SK-N-SH treated with all-trans-retinoic acid at 6 μM for 48 hours (cell line): Measurements from ENCODE around the gene ITFG2.

Experiments used
- ATAC-seq: fragments of 200-7000 bp; cut with Tn5 transposase; 3 replicates; pipeline ENCODE4 v1.9.1; 2020; ENCODE audit warnings: mild to moderate bottlenecking, moderate library complexity
- BACH2 ChIP-seq: fragments of 250-450 bp; sonication (Bioruptor Pico); IDR thresholded peaks from 2 replicates; pipeline ENCODE4 v1.9.0; 2021; ENCODE audit warnings: mild to moderate bottlenecking, borderline replicate concordance
- CSDC2 ChIP-seq: fragments of 250-450 bp; sonication (Bioruptor Pico); IDR thresholded peaks from 2 replicates; pipeline ENCODE4 v1.5.0; 2020; ENCODE audit warnings: mild to moderate bottlenecking, moderate library complexity
- ESRRG ChIP-seq: fragments of 250-450 bp; sonication (Bioruptor Pico); IDR thresholded peaks from 2 replicates; pipeline ENCODE4 v1.6.1; 2021; ENCODE audit warnings: mild to moderate bottlenecking
- GLIS3 ChIP-seq: fragments of 250-450 bp; sonication (Bioruptor Pico); IDR thresholded peaks from 2 replicates; pipeline ENCODE4 v1.5.0; 2020; ENCODE audit warnings: mild to moderate bottlenecking, moderate library complexity
- ISL1 ChIP-seq: fragments of 250-450 bp; sonication (Bioruptor Pico); IDR thresholded peaks from 2 replicates; pipeline ENCODE4 v2.1.2; 2022; ENCODE audit warnings: mild to moderate bottlenecking, moderate library complexity
- PATZ1 ChIP-seq: fragments of 250-450 bp; sonication (Bioruptor Pico); IDR thresholded peaks from 2 replicates; pipeline ENCODE4 v1.8.0; 2020; ENCODE audit warnings: mild to moderate bottlenecking, moderate library complexity, borderline replicate concordance
- PPARA ChIP-seq: fragments of 250-450 bp; sonication (Bioruptor Pico); IDR thresholded peaks from 2 replicates; pipeline ENCODE4 v1.5.0; 2020; ENCODE audit warnings: mild to moderate bottlenecking, borderline replicate concordance
- RARB ChIP-seq: fragments of 250-450 bp; sonication (Bioruptor Pico); IDR thresholded peaks from 2 replicates; pipeline ENCODE4 v1.8.0; 2021; ENCODE audit warnings: mild to moderate bottlenecking, moderate library complexity
- SNAI2 ChIP-seq: fragments of 250-450 bp; sonication (Bioruptor Pico); IDR thresholded peaks from 2 replicates; pipeline ENCODE4 v1.5.0; 2020; ENCODE audit warnings: mild to moderate bottlenecking, moderate library complexity
- TCF4 ChIP-seq: fragments of 250-450 bp; sonication (Bioruptor Pico); IDR thresholded peaks from 2 replicates; pipeline ENCODE4 v1.8.0; 2021; ENCODE audit warnings: mild to moderate bottlenecking, moderate library complexity, borderline replicate concordance
- TOX ChIP-seq: fragments of 250-450 bp; sonication (Bioruptor Pico); IDR thresholded peaks from 2 replicates; pipeline ENCODE4 v1.8.0; 2021; ENCODE audit warnings: mild to moderate bottlenecking, moderate library complexity, borderline replicate concordance
- TSHZ2 ChIP-seq: fragments of 250-450 bp; sonication (Bioruptor Pico); IDR thresholded peaks from 2 replicates; pipeline ENCODE4 v1.5.0; 2020; ENCODE audit warnings: mild to moderate bottlenecking, moderate library complexity
- ZFP3 ChIP-seq: fragments of 250-450 bp; sonication (Bioruptor Pico); IDR thresholded peaks from 2 replicates; pipeline ENCODE4 v1.5.0; 2020; ENCODE audit warnings: mild to moderate bottlenecking, moderate library complexity
- ZNF565 ChIP-seq: fragments of 450-650 bp; formaldehyde crosslinking; conservative IDR thresholded peaks from 2 replicates; pipeline ENCODE4 v1.5.0; 2020; ENCODE audit warnings: low read depth, mild to moderate bottlenecking, moderate library complexity
- ZNF70 ChIP-seq: fragments of 450-650 bp; formaldehyde crosslinking; IDR thresholded peaks from 2 replicates; pipeline ENCODE4 v1.5.0; 2020; ENCODE audit warnings: mild to moderate bottlenecking, moderate library complexity
- ZNF8 ChIP-seq: fragments of 450-650 bp; formaldehyde crosslinking; IDR thresholded peaks from 2 replicates; pipeline ENCODE4 v1.5.0; 2020; ENCODE audit warnings: mild to moderate bottlenecking, moderate library complexity
- TF ChIP-seq, protein P1 (sequence below): fragments of 250-450 bp; sonication (Bioruptor Pico); IDR thresholded peaks from 2 replicates; pipeline ENCODE4 v1.8.0; 2021; ENCODE audit warnings: low read depth, mild to moderate bottlenecking, moderate library complexity, borderline replicate concordance
- TF ChIP-seq, protein P2 (sequence below): fragments of 250-450 bp; sonication (Bioruptor Pico); IDR thresholded peaks from 2 replicates; pipeline ENCODE4 v1.5.1; 2020; ENCODE audit warnings: low read depth, mild to moderate bottlenecking, moderate library complexity
- TF ChIP-seq, protein P3 (sequence below): fragments of 250-450 bp; sonication (Bioruptor Pico); IDR thresholded peaks from 2 replicates; pipeline ENCODE4 v1.5.1; 2021; ENCODE audit warnings: mild to moderate bottlenecking, moderate library complexity

ITFG2 gene

DNA sequence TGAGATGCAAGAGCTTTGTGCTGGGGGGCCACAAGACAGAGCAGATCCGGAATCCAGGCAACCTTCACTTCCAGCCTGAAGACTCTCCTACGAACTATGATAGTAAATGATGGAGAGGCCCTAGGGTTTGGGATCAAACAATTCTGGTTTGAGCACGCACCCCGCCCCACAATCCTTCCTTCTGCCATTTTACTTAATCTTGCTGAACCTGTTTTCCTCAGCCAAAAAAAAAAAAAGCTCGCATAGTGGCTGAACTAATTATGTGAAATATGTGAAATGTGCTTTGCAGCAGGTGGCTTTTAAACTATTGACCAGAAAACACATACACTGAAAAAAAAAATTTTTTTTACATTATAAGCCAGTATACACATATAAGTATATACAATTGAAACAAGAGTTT, 667 bp upstream of the ITFG2 start:
- no peak for ATAC-seq

GRCh38 chr12:2813214-2814185, 1.0 kb downstream of the ITFG2 start:
- ATAC-seq = peak; percentile 81
- TF ChIP-seq BACH2 (no peak), ZNF8 (CRISPR knock-in tag) (no peak), RARB (CRISPR knock-in tag) (no peak), ESRRG (CRISPR knock-in tag) (no peak), SNAI2 (CRISPR knock-in tag) (no peak), GLIS3 (CRISPR knock-in tag) (no peak), ISL1 (CRISPR knock-in tag) (no peak), ZNF70 (CRISPR knock-in tag) (no peak), CSDC2 (CRISPR knock-in tag) (no peak), PPARA (CRISPR knock-in tag) (no peak), TSHZ2 (CRISPR knock-in tag) (no peak), TCF4 (CRISPR knock-in tag) (no peak)
- TF ChIP-seq, protein P1, sequence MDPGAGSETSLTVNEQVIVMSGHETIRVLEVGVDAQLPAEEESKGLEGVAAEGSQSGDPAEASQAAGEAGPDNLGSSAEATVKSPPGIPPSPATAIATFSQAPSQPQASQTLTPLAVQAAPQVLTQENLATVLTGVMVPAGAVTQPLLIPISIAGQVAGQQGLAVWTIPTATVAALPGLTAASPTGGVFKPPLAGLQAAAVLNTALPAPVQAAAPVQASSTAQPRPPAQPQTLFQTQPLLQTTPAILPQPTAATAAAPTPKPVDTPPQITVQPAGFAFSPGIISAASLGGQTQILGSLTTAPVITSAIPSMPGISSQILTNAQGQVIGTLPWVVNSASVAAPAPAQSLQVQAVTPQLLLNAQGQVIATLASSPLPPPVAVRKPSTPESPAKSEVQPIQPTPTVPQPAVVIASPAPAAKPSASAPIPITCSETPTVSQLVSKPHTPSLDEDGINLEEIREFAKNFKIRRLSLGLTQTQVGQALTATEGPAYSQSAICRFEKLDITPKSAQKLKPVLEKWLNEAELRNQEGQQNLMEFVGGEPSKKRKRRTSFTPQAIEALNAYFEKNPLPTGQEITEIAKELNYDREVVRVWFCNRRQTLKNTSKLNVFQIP = no peak
- TF ChIP-seq, protein P2, sequence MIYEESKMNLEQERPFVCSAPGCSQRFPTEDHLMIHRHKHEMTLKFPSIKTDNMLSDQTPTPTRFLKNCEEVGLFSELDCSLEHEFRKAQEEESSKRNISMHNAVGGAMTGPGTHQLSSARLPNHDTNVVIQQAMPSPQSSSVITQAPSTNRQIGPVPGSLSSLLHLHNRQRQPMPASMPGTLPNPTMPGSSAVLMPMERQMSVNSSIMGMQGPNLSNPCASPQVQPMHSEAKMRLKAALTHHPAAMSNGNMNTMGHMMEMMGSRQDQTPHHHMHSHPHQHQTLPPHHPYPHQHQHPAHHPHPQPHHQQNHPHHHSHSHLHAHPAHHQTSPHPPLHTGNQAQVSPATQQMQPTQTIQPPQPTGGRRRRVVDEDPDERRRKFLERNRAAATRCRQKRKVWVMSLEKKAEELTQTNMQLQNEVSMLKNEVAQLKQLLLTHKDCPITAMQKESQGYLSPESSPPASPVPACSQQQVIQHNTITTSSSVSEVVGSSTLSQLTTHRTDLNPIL (CRISPR knock-in tag) = no peak

More for the DNA sequence above, 667 bp upstream of the ITFG2 start:
- no peak for TF ChIP-seq TSHZ2 (CRISPR knock-in tag)
- no peak for TF ChIP-seq PPARA (CRISPR knock-in tag)
- TF ChIP-seq ESRRG (CRISPR knock-in tag) = no peak
- no peak for TF ChIP-seq RARB (CRISPR knock-in tag)

DNA sequence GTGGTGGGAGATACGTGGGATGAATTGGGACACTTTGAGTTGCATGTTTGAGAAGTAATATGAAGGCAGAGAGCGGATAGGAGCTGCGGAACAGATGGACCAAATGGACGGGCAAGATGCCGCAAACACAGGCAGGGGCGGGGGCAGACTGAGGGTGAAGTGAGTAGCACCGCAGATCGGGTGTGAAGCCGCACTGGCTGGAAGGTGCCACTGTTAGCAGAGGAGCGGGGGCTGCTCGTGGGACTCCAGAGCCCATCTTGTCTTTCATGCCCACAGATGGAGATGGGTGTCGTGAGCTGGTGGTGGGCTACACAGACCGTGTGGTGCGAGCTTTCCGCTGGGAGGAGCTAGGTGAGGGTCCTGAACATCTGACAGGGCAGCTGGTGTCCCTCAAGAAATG, 7.3 kb downstream of the ITFG2 start:
- no peak for ATAC-seq
- TF ChIP-seq, protein P3, sequence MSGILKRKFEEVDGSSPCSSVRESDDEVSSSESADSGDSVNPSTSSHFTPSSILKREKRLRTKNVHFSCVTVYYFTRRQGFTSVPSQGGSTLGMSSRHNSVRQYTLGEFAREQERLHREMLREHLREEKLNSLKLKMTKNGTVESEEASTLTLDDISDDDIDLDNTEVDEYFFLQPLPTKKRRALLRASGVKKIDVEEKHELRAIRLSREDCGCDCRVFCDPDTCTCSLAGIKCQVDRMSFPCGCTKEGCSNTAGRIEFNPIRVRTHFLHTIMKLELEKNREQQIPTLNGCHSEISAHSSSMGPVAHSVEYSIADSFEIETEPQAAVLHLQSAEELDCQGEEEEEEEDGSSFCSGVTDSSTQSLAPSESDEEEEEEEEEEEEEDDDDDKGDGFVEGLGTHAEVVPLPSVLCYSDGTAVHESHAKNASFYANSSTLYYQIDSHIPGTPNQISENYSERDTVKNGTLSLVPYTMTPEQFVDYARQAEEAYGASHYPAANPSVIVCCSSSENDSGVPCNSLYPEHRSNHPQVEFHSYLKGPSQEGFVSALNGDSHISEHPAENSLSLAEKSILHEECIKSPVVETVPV (CRISPR knock-in tag) = no peak
- no peak for TF ChIP-seq ZNF70 (CRISPR knock-in tag)
- TF ChIP-seq CSDC2 (CRISPR knock-in tag) = no peak
- TF ChIP-seq, protein P2 (CRISPR knock-in tag) = no peak
- no peak for TF ChIP-seq ZNF565 (CRISPR knock-in tag)
- no peak for TF ChIP-seq TSHZ2 (CRISPR knock-in tag)
- no peak for TF ChIP-seq RARB (CRISPR knock-in tag)
- TF ChIP-seq TOX (CRISPR knock-in tag) = no peak
- TF ChIP-seq PATZ1 = no peak
- TF ChIP-seq ZFP3 (CRISPR knock-in tag) = no peak
- TF ChIP-seq SNAI2 (CRISPR knock-in tag) = no peak
